H1 (cell line): Measurements from ENCODE around the gene SBNO2. TPM values are rescaled to one million over a fixed set of nuclear protein-coding genes. Genes with fewer than 3 reads are reported as not detected.

Experiments
- CHD1 ChIP-seq: IDR thresholded peaks from 2 replicates; pipeline ENCODE4 v1.6.1; 2012; ENCODE audit warnings: low read depth, low read length, improper control_type of control experiment
- CHD7 ChIP-seq: fragments of 300-600 bp; sonication (generic); IDR thresholded peaks from 2 replicates; pipeline ENCODE4 v1.7.1; 2012; ENCODE audit warnings: low read length, moderate library complexity, mild to moderate bottlenecking, inconsistent platforms; ENCODE audit not compliant: insufficient replicate concordance
- MAFK ChIP-seq: IDR thresholded peaks from 2 replicates; pipeline ENCODE4 v1.6.1; 2012; ENCODE audit warnings: low read depth, mild to moderate bottlenecking, improper control_type of control experiment, low read length
- RNF2 ChIP-seq: fragments of 200-900, 300-1000 bp; sonication (generic); IDR thresholded peaks from 2 replicates; pipeline ENCODE4 v1.7.1; 2016; ENCODE audit warnings: borderline replicate concordance, low read depth, mild to moderate bottlenecking, antibody characterized with exemption, low read length; ENCODE audit not compliant: poor library complexity, severe bottlenecking; ENCODE audit errors: missing control alignments
- SP2 ChIP-seq: IDR thresholded peaks from 2 replicates; pipeline ENCODE4 v1.6.1; 2012; ENCODE audit warnings: mild to moderate bottlenecking, low read length, inconsistent platforms
- polyA plus RNA-seq, 7 experiments: library from polyadenylated mRNA; depleted of rRNA in 3 of 7; stranded (reverse) in 5 of 7; unstranded in 2 of 7; fragments of >200 nt in 5 of 7; fragments of 200-250 nt in 2 of 7; gene quantifications; 1 replicate in 5 of 7; 2 replicates in 1 of 7; 4 replicates in 1 of 7; pipeline versions ENCODE4 v1.2.1 to v1.2.3, GENCODE V29; 2011 to 2013; ENCODE audit warnings: missing spikeins in 2 of 7, mixed read lengths in 2 of 7
- total RNA-seq: library from RNA; stranded (reverse); fragmentation: NEBNext Ultra II Directional; extraction: Animal tissue kit (Norgen Biotek cat#: 25700); gene quantifications from 2 replicates; pipeline ENCODE4 v1.2.1, GENCODE V29; 2021

The SBNO2 gene
- total and polyA plus RNA-seq, 2 of the 8 experiments (the other 6 are each of a cell fraction or from before 2014, with no cell fraction given) = 12.2 to 31.4 TPM

GRCh38 chr19:1090731-1091543 lies 83.1 kb downstream of the SBNO2 start (continued):
- no peak for TF ChIP-seq CHD7
- TF ChIP-seq SP2 = no peak
- no peak for TF ChIP-seq MAFK
- no peak for TF ChIP-seq CHD1
- TF ChIP-seq RNF2 = no peak
